Naive thymus-derived CD8-positive, alpha-beta T cell (primary cell): ENCODE results near the gene TRPC6. TPM values are rescaled to one million over a fixed set of nuclear protein-coding genes. Genes with fewer than 3 reads are reported as not detected.
"Not testable (repeated sequence)": the region's sequence is repeated elsewhere in the genome, so short reads cannot be mapped to it uniquely, and the experiment has no call there.

Experiments used
- ATAC-seq, 2 donors: fragments of 150-1000 bp; cut with Tn5 transposase in 1 of 2; sonication (Bioruptor Pico), chemical (Tn5 transposase) in 1 of 2; 1 replicate in 1 of 2; 2 replicates in 1 of 2; pipeline ENCODE4 v1.10.0; 2021; ENCODE audit warnings: mild to moderate bottlenecking in 2 of 2, moderate library complexity in 2 of 2
- POLR2A ChIA-PET: fragments of 350-600 bp; sonication (Branson Sonifier 250); formaldehyde crosslinking; loops from one replicate; lab custom pipeline; 2021; ENCODE audit warnings: antibody characterized with exemption; lab: Charles Lee
- DNase-seq, 10 donors: peaks; one replicate each; pipeline versions ENCODE4 v3.0.0 to v3.0.0-alpha.2; 2020 to 2022
- H3K27ac Mint-ChIP-seq, 10 donors: one replicate each; pipeline ENCODE4 v1.8.0; 2020 to 2022; ENCODE audit warnings: mild to moderate bottlenecking in 10 of 10, mixed read lengths in 10 of 10, moderate library complexity in 4 of 10, inconsistent platforms in 1 of 10
- H3K27me3 Mint-ChIP-seq, 5 donors: one replicate each; pipeline ENCODE4 v1.8.0; 2021 to 2022; ENCODE audit warnings: mixed read lengths in 5 of 5
- H3K36me3 Mint-ChIP-seq, 3 donors: one replicate each; pipeline ENCODE4 v1.8.0; 2020 to 2022; ENCODE audit warnings: mixed read lengths in 3 of 3, mild to moderate bottlenecking in 2 of 3, inconsistent platforms in 1 of 3
- H3K4me1 Mint-ChIP-seq, 4 donors: one replicate each; pipeline ENCODE4 v1.8.0; 2021 to 2022; ENCODE audit warnings: mixed read lengths in 4 of 4
- H3K4me3 Mint-ChIP-seq, 10 donors: one replicate each; pipeline ENCODE4 v1.8.0; 2020 to 2022; ENCODE audit warnings: mild to moderate bottlenecking in 10 of 10, mixed read lengths in 10 of 10, moderate library complexity in 6 of 10, inconsistent platforms in 1 of 10
- H3K9me3 Mint-ChIP-seq, 9 donors: one replicate each; pipeline ENCODE4 v1.8.0; 2020 to 2022; ENCODE audit warnings: mixed read lengths in 9 of 9, mild to moderate bottlenecking in 3 of 9, inconsistent platforms in 1 of 9, moderate library complexity in 1 of 9
- polyA plus RNA-seq, 3 donors: library from polyadenylated mRNA; unstranded; fragments of 300-500 nt; fragmentation: Illumina TruSeq; gene quantifications; one replicate each; pipeline ENCODE4 v1.2.3, GENCODE V29; 2021
- total RNA-seq, 8 experiments: library from RNA in 2 of 8; stranded (reverse) in 2 of 8; gene quantifications; one replicate each; pipeline ENCODE4 v1.2.3 and lab custom pipeline; 2021 to 2026

The TRPC6 gene
- total and polyA plus RNA-seq, 5 experiments from 2014 or later, result not detected

GRCh38 chr11:101470881-101471520 lies 112.8 kb downstream of the TRPC6 start:
- no peaks in the 10 kb centered on the region for H3K36me3 Mint-ChIP-seq
- H3K4me3 Mint-ChIP-seq, result no peak overlapping the region
- peaks cover 0 to 8% (median 0%) of the 10 kb centered on the region in 9 donors for H3K9me3 Mint-ChIP-seq
- no peak overlapping the region for H3K27ac Mint-ChIP-seq
- ATAC-seq, result no peak
- no peaks in the 10 kb centered on the region for H3K4me1 Mint-ChIP-seq
- no peak for DNase-seq
- H3K27me3 Mint-ChIP-seq, result peaks cover 0 to 4% (median 0%) of the 10 kb centered on the region in 5 donors
- POLR2A ChIA-PET, result no interaction called here

GRCh38 chr11:101470419-101470818 lies 113.4 kb downstream of the TRPC6 start:
- Mint-ChIP-seq H3K27ac (no peak overlapping the region), H3K4me3 (no peak overlapping the region), H3K4me1 (no peaks in the 10 kb centered on the region), H3K36me3 (no peaks in the 10 kb centered on the region), H3K27me3 (peaks cover 0 to 4% (median 0%) of the 10 kb centered on the region in 5 donors), H3K9me3 (peaks cover 0 to 4% (median 0%) of the 10 kb centered on the region in 9 donors)
- ATAC-seq, result no peak
- DNase-seq, result no peak
- POLR2A ChIA-PET, result no interaction called here

GRCh38 chr11:101466352-101466751 lies 117.5 kb downstream of the TRPC6 start:
- ATAC-seq (no peak), DNase-seq (no peak)
- Mint-ChIP-seq H3K4me3 (no peak overlapping the region), H3K9me3 (peaks cover 0 to 13% (median 3%) of the 10 kb centered on the region in 9 donors), H3K27ac (no peak overlapping the region), H3K36me3 (no peaks in the 10 kb centered on the region), H3K27me3 (peaks cover 0 to 4% (median 0%) of the 10 kb centered on the region in 5 donors), H3K4me1 (no peaks in the 10 kb centered on the region)
- POLR2A ChIA-PET, result no interaction called here

DNA sequence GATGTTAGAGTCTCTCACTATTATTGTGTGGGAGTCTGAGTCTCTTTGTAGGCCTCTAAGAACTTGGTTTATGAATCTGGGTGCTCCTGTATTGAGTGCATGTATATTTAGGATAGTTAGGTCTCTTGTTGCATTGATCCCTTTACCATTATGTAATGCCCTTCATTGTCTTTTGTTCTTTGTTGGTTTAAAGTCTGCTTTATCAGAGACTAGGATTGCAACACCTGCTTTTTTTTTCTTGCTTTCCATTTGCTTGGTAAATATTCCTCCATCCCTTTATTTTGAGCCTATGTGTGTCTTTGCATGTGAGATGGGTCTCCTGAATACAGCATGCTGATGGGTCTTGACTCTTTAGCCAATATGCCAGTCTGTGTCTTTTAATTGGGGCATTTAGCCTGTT lies 119.4 kb downstream of the TRPC6 start:
- H3K9me3 Mint-ChIP-seq, result peaks cover 0 to 13% (median 7%) of the 10 kb centered on the region in 9 donors
- POLR2A ChIA-PET, result not testable (repeated sequence)

DNA sequence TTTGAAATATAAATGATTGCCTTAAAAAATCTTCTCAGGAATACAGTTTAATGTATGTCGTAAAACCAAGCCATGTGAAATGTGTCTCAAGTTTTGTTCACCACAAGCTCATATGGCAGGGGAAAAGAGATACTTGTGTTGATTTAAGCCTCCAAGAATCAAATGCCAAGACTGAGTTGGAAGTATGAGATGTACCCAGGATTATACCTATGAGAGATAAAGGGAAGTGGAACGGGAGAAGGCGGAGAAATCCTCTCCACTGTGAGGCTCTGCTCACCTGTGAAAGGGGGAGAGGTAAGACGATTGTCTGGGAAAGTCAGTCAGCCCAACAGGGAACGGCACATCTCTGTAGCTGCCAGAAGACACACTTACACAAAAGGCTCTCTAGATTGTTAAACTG lies 124.8 kb downstream of the TRPC6 start:
- DNase-seq, result no peak
- Mint-ChIP-seq H3K36me3 (no peaks in the 10 kb centered on the region), H3K9me3 (peaks cover 0 to 22% (median 0%) of the 10 kb centered on the region in 9 donors), H3K4me3 (no peak overlapping the region), H3K4me1 (no peaks in the 10 kb centered on the region), H3K27me3 (no peaks in the 10 kb centered on the region), H3K27ac (no peak overlapping the region)
- POLR2A ChIA-PET, result no interaction called here
- ATAC-seq, result no peak

More for the DNA sequence above, 119.4 kb downstream of the TRPC6 start:
- not testable (repeated sequence) for DNase-seq, H3K27ac Mint-ChIP-seq, H3K4me3 Mint-ChIP-seq, H3K36me3 Mint-ChIP-seq, H3K27me3 Mint-ChIP-seq, H3K4me1 Mint-ChIP-seq, ATAC-seq

GRCh38 chr11:101458161-101458560 lies 125.6 kb downstream of the TRPC6 start:
- H3K27me3 Mint-ChIP-seq, result no peaks in the 10 kb centered on the region
- no peaks in the 10 kb centered on the region for H3K36me3 Mint-ChIP-seq
- H3K4me1 Mint-ChIP-seq, result no peaks in the 10 kb centered on the region
- H3K4me3 Mint-ChIP-seq, result no peak overlapping the region
- ATAC-seq (no peak), DNase-seq (no peak)
- POLR2A ChIA-PET, result no interaction called here
- no peak overlapping the region for H3K27ac Mint-ChIP-seq
- H3K9me3 Mint-ChIP-seq, result peaks cover 0 to 22% (median 4%) of the 10 kb centered on the region in 9 donors

- POLR2A ChIA-PET, result no interaction called here
- H3K27ac Mint-ChIP-seq, result no peak overlapping the region
- H3K27me3 Mint-ChIP-seq, result no peaks in the 10 kb centered on the region
Measured at GRCh38 chr11:101456812-101457211, 127.0 kb downstream of the TRPC6 start.

GRCh38 chr11:101453682-101454081 lies 130.1 kb downstream of the TRPC6 start:
- POLR2A ChIA-PET, result no interaction called here
- no peak overlapping the region for H3K27ac Mint-ChIP-seq
- no peak for DNase-seq
- H3K4me1 Mint-ChIP-seq, result no peaks in the 10 kb centered on the region
- H3K9me3 Mint-ChIP-seq, result peaks cover 0 to 22% (median 3%) of the 10 kb centered on the region in 9 donors
- H3K27me3 Mint-ChIP-seq, result no peaks in the 10 kb centered on the region
- no peak overlapping the region for H3K4me3 Mint-ChIP-seq
- H3K36me3 Mint-ChIP-seq, result peaks cover 0 to 2% (median 0%) of the 10 kb centered on the region in 3 donors
- no peak for ATAC-seq

More at GRCh38 chr11:101456812-101457211, 127.0 kb downstream of the TRPC6 start:
- Mint-ChIP-seq H3K4me3 (no peak overlapping the region), H3K4me1 (no peaks in the 10 kb centered on the region), H3K9me3 (peaks cover 0 to 22% (median 3%) of the 10 kb centered on the region in 9 donors), H3K36me3 (peaks cover 0 to 2% (median 0%) of the 10 kb centered on the region in 3 donors)
- DNase-seq (no peak), ATAC-seq (no peak)

- no peaks in the 10 kb centered on the region for H3K27me3 Mint-ChIP-seq
- ATAC-seq (no peak), DNase-seq (no peak)
- H3K9me3 Mint-ChIP-seq, result peaks cover 0 to 15% (median 1%) of the 10 kb centered on the region in 9 donors
- H3K4me1 Mint-ChIP-seq, result no peaks in the 10 kb centered on the region
- H3K4me3 Mint-ChIP-seq, result no peak overlapping the region
- H3K27ac Mint-ChIP-seq, result no peak overlapping the region
- POLR2A ChIA-PET, result no interaction called here
- H3K36me3 Mint-ChIP-seq, result peaks cover 0 to 2% (median 0%) of the 10 kb centered on the region in 3 donors
Measured at GRCh38 chr11:101448881-101449442, 134.8 kb downstream of the TRPC6 start.

GRCh38 chr11:101446726-101447125 lies 137.1 kb downstream of the TRPC6 start:
- H3K9me3 Mint-ChIP-seq, result peaks cover 0 to 15% (median 0%) of the 10 kb centered on the region in 9 donors
- ATAC-seq (no peak), DNase-seq (no peak)
- H3K4me1 Mint-ChIP-seq, result no peaks in the 10 kb centered on the region
- no peak overlapping the region for H3K27ac Mint-ChIP-seq
- POLR2A ChIA-PET, result no interaction called here
- H3K4me3 Mint-ChIP-seq, result no peak overlapping the region
- H3K36me3 Mint-ChIP-seq, result no peaks in the 10 kb centered on the region
- no peaks in the 10 kb centered on the region for H3K27me3 Mint-ChIP-seq

- DNase-seq (no peak), ATAC-seq (no peak)
- H3K9me3 Mint-ChIP-seq, result peaks cover 0 to 15% (median under 1%) of the 10 kb centered on the region in 9 donors
- H3K27me3 Mint-ChIP-seq, result no peaks in the 10 kb centered on the region
- H3K27ac Mint-ChIP-seq, result no peak overlapping the region
- no peaks in the 10 kb centered on the region for H3K36me3 Mint-ChIP-seq
- no peaks in the 10 kb centered on the region for H3K4me1 Mint-ChIP-seq
- POLR2A ChIA-PET, result no interaction called here
- H3K4me3 Mint-ChIP-seq, result no peak overlapping the region
Measured at GRCh38 chr11:101446238-101446637, 137.6 kb downstream of the TRPC6 start.

- ATAC-seq, result no peak
- POLR2A ChIA-PET, result no interaction called here
- no peak overlapping the region for H3K4me3 Mint-ChIP-seq
- H3K4me1 Mint-ChIP-seq, result no peaks in the 10 kb centered on the region
- no peak for DNase-seq
- no peaks in the 10 kb centered on the region for H3K36me3 Mint-ChIP-seq
- peaks cover 0 to 13% (median 2%) of the 10 kb centered on the region in 9 donors for H3K9me3 Mint-ChIP-seq
- no peak overlapping the region for H3K27ac Mint-ChIP-seq
- no peaks in the 10 kb centered on the region for H3K27me3 Mint-ChIP-seq
Measured at GRCh38 chr11:101445761-101446160, 138.0 kb downstream of the TRPC6 start.

- Mint-ChIP-seq H3K4me1 (no peaks in the 10 kb centered on the region), H3K27ac (no peak overlapping the region), H3K36me3 (no peaks in the 10 kb centered on the region), H3K4me3 (no peak overlapping the region), H3K27me3 (no peaks in the 10 kb centered on the region), H3K9me3 (peaks cover 0 to 14% (median 0%) of the 10 kb centered on the region in 9 donors)
- DNase-seq, result no peak
- POLR2A ChIA-PET, result no interaction called here
- no peak for ATAC-seq
Measured at GRCh38 chr11:101444851-101445250, 139.0 kb downstream of the TRPC6 start.
